Measurements from ENCODE around the gene SLC66A2.

SLC66A2 gene

DNA sequence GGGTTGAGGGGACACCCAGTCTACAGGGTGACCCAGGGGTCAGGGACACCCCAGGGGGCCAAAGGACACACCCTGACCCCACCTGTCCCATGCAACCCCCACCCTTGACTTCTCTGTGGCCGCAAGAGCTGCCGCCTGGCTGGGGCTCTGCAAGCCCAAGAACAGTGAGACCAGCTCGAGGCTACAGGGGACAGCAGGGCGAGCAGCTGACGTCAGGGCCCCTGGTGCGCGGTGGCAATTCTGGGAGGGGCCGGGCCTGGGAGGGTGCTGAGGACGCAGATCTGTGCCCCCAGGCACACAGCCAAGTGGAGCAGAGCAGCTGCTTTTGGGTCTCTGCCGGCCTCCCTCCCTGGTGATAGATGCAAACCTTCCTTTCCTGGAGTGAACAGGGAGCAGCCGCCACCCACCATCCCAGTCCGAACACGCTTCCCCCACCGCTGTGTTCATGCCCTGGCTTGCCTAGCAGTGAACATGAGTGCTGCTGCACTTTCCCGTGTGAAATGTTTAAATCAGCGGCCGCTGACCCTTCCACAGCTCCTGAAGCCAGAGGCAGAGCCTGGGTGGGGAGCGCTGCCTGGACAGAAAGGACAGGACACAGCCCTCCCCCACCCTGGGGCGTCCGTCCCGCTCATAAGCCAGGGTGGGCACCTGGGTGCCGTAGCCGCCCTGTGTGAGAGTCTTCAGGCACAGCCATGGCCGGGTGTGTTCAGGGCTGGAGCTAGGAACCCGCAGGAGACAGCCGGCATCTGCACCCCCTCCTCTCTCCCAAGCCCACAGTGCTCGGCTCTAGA is 46.9 kb downstream of the SLC66A2 start:
- no peak for DNase-seq (ENCODE audit: low spot score)
- no peak for FAIRE-seq

DNA sequence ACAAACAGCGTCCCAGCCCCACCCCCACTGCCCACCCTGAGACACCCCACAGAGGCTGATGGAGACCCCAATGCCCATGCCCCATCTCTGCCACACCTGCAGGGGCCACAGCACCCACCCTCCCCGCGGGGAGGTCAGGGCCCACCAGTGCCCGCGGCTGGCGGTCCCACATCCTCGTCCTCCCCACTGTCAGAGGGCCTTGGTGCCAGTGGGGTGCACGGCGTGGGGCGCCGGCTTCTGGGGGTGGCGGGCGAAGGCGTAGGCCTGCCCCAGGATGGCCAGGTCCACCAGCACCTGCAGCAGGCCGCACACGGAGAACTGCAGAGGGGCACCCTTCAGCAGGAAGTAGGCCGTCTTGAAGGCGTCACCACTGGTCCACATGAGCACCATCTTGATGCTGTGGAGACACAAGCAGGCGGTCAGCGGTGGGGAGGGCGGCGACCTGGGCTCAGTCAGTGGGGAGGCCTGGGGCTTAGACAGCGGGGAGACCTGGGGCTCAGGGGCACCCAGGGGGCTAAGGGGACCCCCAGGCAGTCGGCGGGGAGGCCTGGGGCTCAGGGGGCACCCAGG is 47.6 kb downstream of the SLC66A2 start:
- FAIRE-seq: no peak
- DNase-seq (ENCODE audit: low spot score): no peak

DNA sequence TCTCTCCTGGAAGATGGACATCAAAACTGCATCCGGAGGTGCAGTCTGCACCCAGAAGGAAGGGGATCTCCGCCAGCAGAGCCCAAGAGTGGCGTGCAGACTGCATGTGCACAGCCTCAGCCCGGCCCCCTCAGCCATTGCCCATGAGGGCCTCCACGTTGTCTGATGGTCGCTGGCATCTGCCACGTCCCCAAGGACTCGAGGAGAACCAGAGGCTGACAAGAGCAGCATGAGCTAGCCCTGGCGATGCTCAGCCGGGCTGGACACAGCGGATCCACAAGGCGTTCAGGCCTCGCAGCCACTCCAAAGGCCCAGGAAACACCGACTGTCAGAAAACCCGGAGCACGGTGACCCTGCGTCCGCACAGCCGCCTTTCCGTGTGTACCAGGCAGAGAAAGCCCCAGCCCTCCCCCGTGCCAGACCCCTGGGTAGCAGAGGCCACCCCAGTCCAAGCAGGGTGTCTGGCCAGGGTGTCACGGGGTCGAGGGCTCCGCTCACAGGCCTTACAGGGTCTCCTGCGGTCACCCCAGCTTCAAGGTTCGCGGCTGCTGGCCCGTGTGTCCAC is 48.3 kb downstream of the SLC66A2 start:
- DNase-seq (ENCODE audit: low spot score): no peak
- FAIRE-seq: no peak

DNA sequence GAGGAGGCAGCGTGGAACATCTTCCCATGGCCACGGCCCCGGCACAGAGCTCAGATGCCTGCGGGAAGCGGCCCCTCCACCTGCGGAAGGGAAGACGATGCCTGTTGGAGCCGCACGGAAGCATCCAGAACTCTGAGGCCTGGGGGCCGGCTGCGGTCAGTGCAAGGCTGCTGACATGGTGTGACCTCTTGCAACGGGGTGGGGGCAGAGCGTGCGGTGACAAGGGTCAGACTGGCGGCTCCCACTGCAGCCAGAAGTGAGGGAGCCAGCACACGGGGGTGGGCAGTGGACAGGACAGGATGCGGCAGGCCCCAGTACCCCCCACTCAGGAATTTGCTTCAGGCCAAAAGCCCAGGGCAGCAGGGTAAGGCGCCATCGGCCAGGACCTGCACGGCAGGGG is 48.8 kb downstream of the SLC66A2 start:
- no peak for FAIRE-seq
- no peak for DNase-seq (ENCODE audit: low spot score)

DNA sequence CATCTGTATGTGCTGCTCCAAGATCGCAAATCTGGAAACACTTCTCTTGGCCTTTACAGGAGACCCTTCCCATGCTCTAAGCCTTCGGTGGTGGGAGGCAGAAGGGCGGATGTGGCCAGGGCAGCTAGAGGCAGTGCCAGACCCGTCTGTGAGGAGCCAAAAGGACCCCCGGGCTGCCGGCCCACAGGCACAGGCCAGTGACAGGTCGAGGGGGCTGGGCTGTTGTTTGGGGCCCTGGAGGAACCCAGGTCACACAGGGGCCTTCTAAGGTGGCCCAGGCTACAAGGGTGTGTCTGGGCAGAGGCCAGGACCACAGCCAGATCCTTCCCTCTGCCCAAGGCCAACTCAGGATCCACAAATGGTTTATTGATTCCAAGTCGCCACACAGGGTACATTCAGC is 49.4 kb downstream of the SLC66A2 start:
- DNase-seq (ENCODE audit: low spot score) (no peak), FAIRE-seq (no peak)

DNA sequence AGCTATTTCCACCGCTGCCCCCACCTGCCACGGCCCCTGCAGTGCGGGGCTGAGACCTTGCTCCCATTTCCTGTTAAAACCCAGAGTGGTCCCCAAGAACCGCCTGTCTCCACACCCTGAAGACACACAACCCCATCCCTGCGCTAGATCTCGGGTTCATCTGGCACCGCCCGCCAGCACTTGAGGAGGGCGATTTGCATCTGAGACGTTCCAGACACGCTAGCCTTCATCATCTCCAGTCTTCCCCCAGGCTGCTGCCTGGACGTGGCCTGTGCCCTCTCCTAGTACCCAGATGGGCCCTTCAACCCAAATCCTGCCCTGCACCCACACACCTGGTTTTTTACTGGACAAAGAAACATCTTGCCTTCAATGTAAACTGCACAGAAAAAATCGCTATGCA is 49.8 kb downstream of the SLC66A2 start:
- FAIRE-seq (no peak), DNase-seq (ENCODE audit: low spot score) (no peak)

DNA sequence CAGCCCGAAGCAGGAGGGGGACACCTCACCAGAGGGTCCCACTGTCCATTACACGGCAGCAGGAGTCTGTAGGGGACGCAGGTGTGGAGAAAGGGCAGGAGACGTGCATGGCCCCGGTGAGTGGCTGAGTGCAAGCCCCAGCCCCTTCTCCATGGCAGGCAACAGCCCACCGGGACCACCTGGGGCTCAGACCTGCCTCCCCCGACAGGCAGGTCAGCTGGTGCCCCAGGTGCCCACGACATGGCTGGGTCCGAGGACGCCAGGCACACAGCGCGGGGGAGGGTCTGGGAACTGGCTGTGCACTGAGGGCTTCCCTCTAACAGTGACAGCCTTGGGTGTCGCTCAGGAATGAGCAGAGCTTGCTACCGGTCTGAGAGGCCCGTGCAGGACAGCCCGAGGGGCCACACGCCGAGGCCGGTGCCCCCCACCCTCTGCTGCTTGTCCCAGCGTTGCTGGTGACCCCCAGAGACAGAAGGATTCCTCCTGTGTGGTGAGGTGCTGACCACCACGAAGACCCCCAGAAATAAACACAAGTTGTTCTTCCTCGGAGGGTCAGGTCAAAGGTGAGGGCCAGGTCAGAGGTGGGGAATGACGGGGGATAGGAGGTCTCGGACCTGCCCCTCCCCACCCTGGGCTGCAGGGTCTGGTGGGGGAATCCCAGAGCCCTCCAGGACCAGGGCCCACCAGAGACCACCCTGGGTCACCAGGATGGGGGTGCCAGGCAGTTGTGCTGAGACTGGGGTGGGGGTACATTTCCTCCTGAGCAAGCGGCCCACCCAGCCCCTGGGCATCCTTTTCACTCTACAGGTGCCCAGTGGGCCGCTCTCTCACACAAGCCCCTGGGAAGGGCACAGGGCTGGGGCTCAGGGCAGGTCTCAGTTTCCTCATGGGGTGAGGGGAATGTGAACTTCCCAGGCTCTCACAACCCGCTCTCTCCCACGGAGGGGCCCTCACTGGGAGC is 50.6 kb downstream of the SLC66A2 start:
- DNase-seq (ENCODE audit: low spot score): no peak
- FAIRE-seq: no peak

DNA sequence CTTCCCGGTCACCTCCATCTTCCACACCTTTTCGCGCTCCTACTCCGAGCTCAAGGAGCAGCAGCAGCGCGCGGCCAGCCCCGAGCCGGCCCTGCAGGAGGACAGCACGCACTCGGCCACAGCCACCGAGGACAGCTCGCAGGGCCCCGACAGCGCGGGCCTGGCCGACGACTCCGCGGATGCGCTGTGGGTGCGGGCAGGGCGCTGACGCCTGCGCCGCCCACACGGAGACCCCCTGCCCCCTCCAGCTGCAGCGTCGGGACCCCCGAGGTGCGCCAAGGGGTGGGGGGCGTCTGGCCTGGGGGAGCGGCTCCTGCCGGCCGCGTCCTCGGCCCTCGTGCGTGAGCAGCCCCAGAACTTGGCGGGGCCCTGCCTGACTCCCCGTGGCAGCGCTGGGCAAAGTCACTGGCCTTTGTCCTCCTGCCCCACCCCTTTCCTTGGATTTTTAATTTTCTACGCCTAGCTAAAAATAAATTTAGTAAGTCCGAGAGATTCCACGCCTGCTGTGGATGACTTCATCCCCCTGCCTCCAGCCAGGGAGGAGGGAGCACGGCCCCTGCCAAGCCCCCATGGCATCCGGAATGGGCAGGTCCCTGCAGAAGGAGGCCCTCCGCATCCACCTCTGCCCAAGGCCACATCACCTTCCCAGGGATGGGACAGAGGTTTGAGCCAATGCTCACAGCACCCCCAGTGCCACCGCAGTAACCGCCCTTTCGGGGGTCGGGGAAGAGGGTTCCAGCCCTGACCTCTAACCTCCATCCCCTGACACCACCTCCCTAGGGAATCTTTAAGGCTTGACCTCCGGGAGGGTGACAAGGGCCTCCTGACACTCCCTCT is 51.6 kb downstream of the SLC66A2 start:
- DNase-seq (ENCODE audit: low spot score) (no peak), FAIRE-seq (no peak)

DNA sequence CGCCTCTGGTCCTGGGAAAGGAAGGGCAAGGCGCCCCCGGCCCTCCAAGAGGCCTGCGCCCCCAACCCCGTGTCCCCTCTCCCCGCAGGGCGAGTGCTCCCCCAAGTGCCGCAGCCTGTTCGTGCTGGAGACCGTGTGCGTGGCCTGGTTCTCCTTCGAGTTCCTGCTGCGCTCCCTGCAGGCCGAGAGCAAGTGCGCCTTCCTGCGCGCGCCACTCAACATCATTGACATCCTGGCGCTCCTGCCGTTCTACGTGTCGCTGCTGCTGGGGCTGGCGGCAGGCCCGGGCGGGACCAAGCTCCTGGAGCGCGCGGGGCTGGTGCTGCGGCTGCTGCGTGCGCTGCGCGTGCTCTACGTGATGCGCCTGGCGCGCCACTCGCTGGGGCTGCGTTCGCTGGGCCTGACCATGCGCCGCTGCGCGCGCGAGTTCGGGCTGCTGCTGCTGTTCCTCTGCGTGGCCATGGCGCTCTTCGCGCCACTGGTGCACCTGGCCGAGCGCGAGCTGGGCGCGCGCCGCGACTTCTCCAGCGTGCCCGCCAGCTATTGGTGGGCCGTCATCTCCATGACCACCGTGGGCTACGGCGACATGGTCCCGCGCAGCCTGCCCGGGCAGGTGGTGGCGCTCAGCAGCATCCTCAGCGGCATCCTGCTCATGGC is 52.4 kb downstream of the SLC66A2 start:
- no peak for DNase-seq (ENCODE audit: low spot score)
- FAIRE-seq: no peak

DNA sequence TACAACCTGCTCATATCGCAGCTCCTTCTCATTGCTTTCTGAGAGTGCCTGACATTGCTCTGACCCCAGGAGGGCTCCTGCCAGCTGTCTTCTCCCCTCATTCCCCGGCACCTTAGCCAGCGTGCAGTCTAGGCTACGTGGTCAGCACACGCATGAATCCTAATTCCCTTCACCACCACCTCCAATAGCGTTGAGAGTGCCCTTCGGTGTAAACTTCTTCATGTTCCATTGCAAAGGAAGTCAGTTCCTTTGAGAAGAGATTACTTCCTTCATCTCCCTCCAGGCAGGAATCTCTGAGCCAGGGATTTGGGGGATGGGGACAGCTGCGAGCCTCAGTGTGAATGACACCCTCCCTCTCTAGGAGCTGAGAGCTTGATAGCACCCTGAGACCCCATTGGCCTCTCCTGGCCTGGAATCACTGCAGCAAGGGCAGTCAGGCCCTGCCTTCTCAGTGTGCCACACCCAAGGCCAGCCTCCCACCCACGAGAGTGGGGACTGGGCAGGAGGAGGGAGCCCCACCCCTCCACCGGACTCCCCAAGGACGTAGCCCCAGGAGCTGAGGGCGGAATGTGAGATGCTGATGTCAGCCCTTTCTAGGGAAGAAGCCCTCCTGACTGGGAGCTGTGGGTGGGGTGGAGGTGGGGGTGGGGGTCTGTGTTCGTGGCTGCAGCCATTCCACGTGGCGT is 53.4 kb downstream of the SLC66A2 start:
- no peak for FAIRE-seq
- no peak for DNase-seq (ENCODE audit: low spot score)

DNA sequence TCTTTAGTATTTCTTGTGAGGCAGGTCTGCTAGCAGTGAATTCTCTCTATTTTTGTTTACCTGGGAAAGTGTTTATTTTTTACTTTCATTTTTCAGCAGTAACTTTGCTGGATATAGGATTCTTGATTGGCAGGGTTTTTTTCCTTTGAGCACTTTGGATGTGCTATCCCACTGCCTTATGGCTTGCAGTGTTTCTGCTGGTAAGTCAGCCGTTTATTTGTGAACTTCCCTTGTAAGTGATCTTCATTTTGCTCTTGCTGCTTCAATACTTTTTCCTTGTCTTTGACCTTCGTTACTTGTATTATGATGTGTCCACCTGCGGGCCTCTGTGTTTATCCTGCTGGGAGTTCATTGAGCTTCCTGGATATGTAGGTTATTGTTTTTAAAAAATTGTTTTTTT is 54.7 kb downstream of the SLC66A2 start:
- FAIRE-seq (no peak), DNase-seq (ENCODE audit: low spot score) (no peak)

DNA sequence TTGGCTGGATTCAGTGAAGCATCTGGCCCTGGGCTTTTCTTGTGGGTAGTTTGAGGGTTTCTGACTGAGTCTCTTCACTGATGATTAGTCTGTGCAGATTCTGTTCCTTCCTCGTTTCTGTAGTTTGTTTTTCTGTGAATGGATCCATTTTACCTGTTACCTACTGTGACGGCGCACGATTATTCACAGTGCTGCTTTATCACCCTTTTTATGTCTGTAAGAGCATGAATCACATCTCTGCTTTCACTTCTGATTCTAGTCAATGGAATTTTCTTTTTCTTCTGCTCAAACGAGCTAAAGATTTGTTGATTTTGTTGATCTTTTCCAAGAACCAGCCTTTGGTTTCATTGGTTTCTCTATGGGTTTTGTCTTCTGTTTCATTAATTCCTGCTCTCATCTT is 60.8 kb downstream of the SLC66A2 start:
- no peak for FAIRE-seq

DNA sequence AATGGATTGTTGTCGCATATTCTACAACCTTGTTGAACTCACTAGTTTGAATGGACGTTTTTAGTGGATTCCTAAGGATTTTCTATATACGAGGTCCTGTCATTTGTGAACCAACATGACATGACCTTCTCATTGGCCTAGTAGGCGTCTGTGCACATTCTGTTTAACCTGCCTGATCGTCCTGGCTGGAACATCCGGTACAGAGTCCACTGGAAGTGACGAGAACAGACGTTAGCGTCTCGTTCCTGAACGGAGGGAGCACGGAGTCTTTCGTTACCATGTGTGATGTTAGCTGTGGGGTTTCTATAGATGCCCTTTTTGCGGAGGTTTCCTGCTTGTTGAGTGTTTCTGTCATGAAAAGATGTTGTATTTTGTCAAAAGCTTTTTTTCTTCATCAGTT is 61.9 kb downstream of the SLC66A2 start:
- FAIRE-seq: no peak
- no peak for DNase-seq (ENCODE audit: low spot score)

More for the DNA sequence above, 60.8 kb downstream of the SLC66A2 start:
- no peak for DNase-seq (ENCODE audit: low spot score)

DNA sequence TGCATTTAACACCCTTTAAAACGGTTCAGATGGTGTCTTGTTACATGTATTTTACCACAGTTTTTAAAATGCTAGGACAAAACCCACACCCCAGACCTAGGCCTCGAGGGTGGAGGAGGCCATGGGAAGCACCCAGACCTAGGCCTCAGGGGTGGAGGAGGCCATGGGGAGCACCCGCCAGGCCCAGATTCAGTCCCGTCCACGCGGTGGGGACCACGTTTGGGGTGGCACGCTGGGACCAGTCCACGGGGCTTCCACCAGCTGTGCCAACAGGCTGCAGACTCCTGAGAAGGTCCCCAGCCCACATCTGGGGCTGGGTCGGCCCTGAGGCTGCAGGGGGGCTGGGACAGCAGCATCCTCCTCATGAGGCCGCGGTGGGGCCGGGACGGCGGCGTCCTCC is 63.4 kb downstream of the SLC66A2 start:
- DNase-seq (ENCODE audit: low spot score) (no peak), FAIRE-seq (no peak)

DNA sequence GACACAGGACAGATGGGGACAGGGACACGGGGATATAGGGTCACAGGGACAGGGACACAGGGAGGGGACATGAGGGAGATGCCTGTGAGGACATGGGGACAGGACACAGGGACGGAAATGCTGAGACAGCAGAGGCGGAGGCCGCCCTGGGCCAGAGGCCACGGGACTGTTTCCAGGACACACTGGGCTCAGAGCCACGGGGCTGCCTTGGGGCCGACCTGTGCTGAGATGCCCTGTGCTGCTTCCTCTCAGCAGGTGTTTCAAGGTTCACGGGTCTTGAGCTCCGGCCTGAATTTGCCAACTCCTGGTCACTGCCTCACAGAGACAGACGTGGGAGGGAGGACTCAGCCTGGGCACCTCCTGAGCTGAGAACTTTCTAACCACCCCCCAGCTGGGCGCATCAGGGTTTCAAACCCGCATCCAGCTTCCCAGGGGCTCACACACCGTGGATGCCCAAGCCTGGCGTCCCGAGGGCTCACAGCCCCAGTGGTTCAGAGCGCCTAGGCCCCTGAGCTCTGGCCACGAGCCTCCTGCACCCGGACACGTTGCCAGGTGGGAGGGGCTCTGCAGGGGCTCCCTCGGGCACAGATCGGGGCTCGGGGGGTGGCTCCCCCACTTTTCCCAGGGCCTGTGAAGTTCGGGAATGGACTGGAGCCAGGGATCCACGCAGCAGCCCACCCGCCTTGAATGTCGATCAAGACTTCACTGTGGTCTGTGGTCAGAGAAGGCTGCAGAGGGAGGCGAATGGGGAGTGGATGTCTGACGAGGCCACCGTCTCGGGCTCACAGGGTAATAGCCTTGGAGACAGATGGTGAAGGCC is 64.1 kb downstream of the SLC66A2 start:
- FAIRE-seq: no peak
- DNase-seq (ENCODE audit: low spot score): no peak

DNA sequence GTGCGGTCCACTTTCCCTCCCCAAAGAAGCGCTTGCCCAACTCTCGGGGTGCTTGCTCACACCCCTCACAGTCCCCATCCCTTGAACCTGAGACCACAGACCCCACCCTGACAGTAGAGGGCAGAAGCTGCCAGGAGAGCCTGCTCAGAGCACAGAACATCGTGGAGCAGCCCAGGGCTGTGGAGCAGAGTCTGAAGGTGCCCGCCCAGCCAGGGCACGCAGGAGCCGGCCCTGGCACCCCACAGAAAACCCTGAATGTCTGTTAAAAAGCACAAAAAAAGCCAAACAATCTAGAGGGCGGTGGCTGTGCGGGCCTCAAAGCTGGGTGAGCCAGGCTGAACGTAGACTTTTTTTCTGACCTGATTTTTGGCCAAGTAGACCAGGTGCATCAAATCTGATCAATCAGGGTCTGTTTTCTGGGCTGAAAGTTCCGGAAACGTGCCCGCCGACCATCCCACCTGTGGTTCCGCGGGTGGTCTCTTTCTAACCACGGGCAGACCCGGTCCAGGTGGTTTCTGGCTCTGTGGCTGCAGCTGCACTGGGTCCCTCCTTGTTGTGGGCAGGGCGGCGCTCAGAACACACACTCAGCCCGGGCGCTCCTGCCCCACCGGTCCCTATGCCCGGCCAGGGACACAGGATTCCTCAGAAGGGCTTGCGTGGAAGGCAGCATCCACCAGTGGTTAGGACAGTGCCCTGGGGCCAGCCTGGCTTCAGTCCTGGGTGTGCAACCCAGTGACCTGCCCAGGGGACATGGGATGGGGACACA is 66.3 kb downstream of the SLC66A2 start:
- no peak for FAIRE-seq
- DNase-seq (ENCODE audit: low spot score): no peak

DNA sequence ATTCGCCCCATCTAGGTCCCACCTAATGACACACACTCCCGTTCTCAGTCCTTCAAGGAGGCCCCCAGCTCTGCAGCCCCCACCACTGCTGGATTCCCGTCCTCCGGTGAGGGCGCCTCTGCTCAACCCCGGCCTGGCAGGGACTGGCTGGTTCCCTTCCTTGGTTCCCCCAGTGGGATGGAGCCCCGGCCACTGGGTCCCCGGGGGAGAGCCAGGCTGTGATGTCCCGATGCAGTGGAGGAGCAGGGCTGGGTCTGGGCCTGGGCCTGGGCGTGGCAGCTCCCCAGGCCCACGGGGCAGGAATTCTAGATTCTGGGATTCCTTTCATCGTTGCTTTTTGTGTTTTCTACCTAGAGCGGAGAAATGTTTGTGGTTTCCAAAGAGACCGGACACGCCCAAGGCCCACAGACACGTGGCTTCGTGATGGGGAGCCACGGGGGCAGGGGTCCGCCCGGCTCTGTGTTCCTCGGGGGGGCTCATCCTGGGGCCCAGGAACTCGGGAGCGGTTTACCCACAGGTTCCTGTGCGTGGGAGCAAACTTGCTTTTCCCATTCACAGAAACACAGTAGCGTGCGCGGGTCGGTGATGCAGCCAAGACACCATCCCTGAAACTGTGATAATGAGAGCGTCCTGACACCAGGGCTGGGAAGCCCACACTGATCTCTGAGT is 67.0 kb downstream of the SLC66A2 start:
- no peak for FAIRE-seq
- no peak for DNase-seq (ENCODE audit: low spot score)

Data from RCC 7860 (cell line).